ENCODE results near the gene NBPF1. TPM values are rescaled to one million over a fixed set of nuclear protein-coding genes. Genes with fewer than 3 reads are reported as not detected.
"Not testable (repeated sequence)": the region's sequence is repeated elsewhere in the genome, so short reads cannot be mapped to it uniquely, and the experiment has no call there.

NBPF1 gene
- total RNA-seq (7.2 TPM), polyA plus RNA-seq (5.1 TPM)
- long read RNA-seq, donor 1 = 0 reads
- long read RNA-seq, donor 2, partial matches to known transcripts = 0 of 4 reads
- long read RNA-seq, donor 2, other reads (novel, unspliced or antisense) = 0 of 4 reads
- long read RNA-seq, donor 3, partial matches to known transcripts = 9 of 16 reads
- long read RNA-seq, donor 3, other reads (novel, unspliced or antisense) = 0 of 16 reads
- long read RNA-seq, donor 4, partial matches to known transcripts = 0 of 1 reads
- long read RNA-seq, donor 4, other reads (novel, unspliced or antisense) = 0 of 1 reads
- long read RNA-seq, donor 5, partial matches to known transcripts = 0 of 3 reads
- long read RNA-seq, donor 5, other reads (novel, unspliced or antisense) = 0 of 3 reads
- long read RNA-seq, donor 6, partial matches to known transcripts = 0 of 1 reads
- long read RNA-seq, donor 6, other reads (novel, unspliced or antisense) = 0 of 1 reads
- long read RNA-seq, donor 7, partial matches to known transcripts = 0 of 2 reads
- long read RNA-seq, donor 7, other reads (novel, unspliced or antisense) = 0 of 2 reads
- long read RNA-seq, donor 8, partial matches to known transcripts = 0 of 1 reads
- long read RNA-seq, donor 8, other reads (novel, unspliced or antisense) = 0 of 1 reads
- long read RNA-seq, donor 9, partial matches to known transcripts = 0 of 3 reads
- long read RNA-seq, donor 9, other reads (novel, unspliced or antisense) = 0 of 3 reads
- long read RNA-seq, donor 10, partial matches to known transcripts = 0 of 2 reads
- long read RNA-seq, donor 10, other reads (novel, unspliced or antisense) = 0 of 2 reads

- Histone ChIP-seq H3K9me3 (ENCODE audit: control insufficient read depth in 2 of 2, insufficient read depth in 1 of 2, low read length in 1 of 2) (peaks cover 2 to 5% of the 10 kb centered on the region in 2 donors), H3K4me1 (ENCODE audit: control insufficient read depth in 2 of 2, insufficient read depth in 2 of 2, low read length in 2 of 2) (peaks cover 5 to 16% of the 10 kb centered on the region in 2 donors), H3K36me3 (ENCODE audit: control insufficient read depth in 2 of 2, insufficient read depth in 2 of 2, low read length in 1 of 2) (peaks cover 7 to 9% of the 10 kb centered on the region in 2 donors), H3K4me3 (ENCODE audit: low read length in 2 of 2) (peak within 1 kb of the TSS; percentile 50 to 76), H3K27ac (ENCODE audit: low read depth in 1 of 2, low read length in 1 of 2) (peak within 1 kb of the TSS; percentile 5 to 77), H3K27me3 (ENCODE audit: control insufficient read depth in 2 of 2, insufficient read depth in 1 of 2, low read length in 1 of 2) (peaks cover 22 to 42% of the 10 kb centered on the region in 2 donors)
- DNase-seq (ENCODE audit: low read depth in 6 of 9, low spot score in 9 of 9) = peak; percentile 91 to 100 (median 97)
- under 1% methylated on average over 82 of the region's 82 CpGs for WGBS
Measured at GRCh38 chr1:16613185-16614147, at the start of gene NBPF1. NBPF1 (minus strand) TSS chr1:16613564.

DNA sequence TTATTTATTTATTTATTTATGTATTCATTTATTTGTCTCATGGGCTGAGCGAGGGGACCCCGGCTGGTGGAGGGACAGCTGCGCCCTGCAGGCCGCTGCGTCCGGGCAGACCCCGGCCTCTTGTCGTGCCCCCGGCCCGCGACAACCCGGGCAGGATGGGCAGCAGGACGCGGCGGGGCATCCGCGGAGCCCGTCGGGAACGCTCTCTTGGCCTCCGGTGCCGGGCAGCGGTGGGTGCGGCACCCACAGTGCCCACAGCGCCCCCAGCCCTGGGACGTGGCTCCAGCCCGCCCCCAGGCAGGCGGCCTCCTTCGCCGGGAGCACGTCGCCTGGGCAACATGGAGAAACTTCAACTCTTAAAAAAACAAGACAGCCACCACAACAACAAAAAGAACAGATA lies 44.9 kb upstream of the NBPF1 start:
- 94% methylated on average over 16 of the region's 32 CpGs for WGBS
- H3K9me3 ChIP-seq (ENCODE audit: control insufficient read depth in 2 of 2, insufficient read depth in 1 of 2, low read length in 1 of 2); H3K27ac ChIP-seq (ENCODE audit: low read depth in 1 of 2, low read length in 1 of 2); H3K27me3 ChIP-seq (ENCODE audit: control insufficient read depth in 2 of 2, insufficient read depth in 1 of 2, low read length in 1 of 2); DNase-seq (ENCODE audit: low read depth in 6 of 9, low spot score in 9 of 9); H3K4me1 ChIP-seq (ENCODE audit: control insufficient read depth in 2 of 2, insufficient read depth in 2 of 2, low read length in 2 of 2); H3K36me3 ChIP-seq (ENCODE audit: control insufficient read depth in 2 of 2, insufficient read depth in 2 of 2, low read length in 1 of 2); H3K4me3 ChIP-seq (ENCODE audit: low read length in 2 of 2): not testable (repeated sequence)

- H3K27me3 ChIP-seq (ENCODE audit: control insufficient read depth in 2 of 2, insufficient read depth in 1 of 2, low read length in 1 of 2); H3K4me1 ChIP-seq (ENCODE audit: control insufficient read depth in 2 of 2, insufficient read depth in 2 of 2, low read length in 2 of 2); DNase-seq (ENCODE audit: low read depth in 6 of 9, low spot score in 9 of 9); H3K9me3 ChIP-seq (ENCODE audit: control insufficient read depth in 2 of 2, insufficient read depth in 1 of 2, low read length in 1 of 2); H3K36me3 ChIP-seq (ENCODE audit: control insufficient read depth in 2 of 2, insufficient read depth in 2 of 2, low read length in 1 of 2); H3K4me3 ChIP-seq (ENCODE audit: low read length in 2 of 2); H3K27ac ChIP-seq (ENCODE audit: low read depth in 1 of 2, low read length in 1 of 2): not testable (repeated sequence)
- no CpG with 5 or more reads among the region's 14 CpGs for WGBS
Measured at GRCh38 chr1:16656981-16657683, 43.8 kb upstream of the NBPF1 start.

DNA sequence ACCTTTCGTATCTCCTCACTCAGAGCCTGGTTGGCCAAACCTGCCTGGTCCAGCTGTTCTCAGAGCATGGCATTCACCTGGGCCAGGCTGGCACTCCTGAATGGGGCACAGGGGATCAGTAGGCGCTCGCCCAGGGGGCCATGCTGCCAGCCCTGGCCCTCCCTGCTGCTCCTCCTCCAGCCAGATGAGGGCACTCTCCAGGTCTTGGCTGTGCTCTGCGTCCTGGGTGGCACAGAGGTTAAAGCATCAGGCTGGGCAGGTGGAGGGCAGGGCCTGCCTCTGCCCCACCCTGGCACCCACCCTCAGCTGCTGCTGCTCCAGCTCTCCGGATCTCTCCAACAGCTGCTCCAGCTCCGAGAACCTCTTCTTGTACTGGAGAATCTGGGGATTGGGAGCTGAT lies 43.2 kb upstream of the NBPF1 start:
- not testable (repeated sequence) for H3K36me3 ChIP-seq (ENCODE audit: control insufficient read depth in 2 of 2, insufficient read depth in 2 of 2, low read length in 1 of 2); H3K27ac ChIP-seq (ENCODE audit: low read depth in 1 of 2, low read length in 1 of 2); DNase-seq (ENCODE audit: low read depth in 6 of 9, low spot score in 9 of 9); H3K4me3 ChIP-seq (ENCODE audit: low read length in 2 of 2); H3K27me3 ChIP-seq (ENCODE audit: control insufficient read depth in 2 of 2, insufficient read depth in 1 of 2, low read length in 1 of 2); H3K9me3 ChIP-seq (ENCODE audit: control insufficient read depth in 2 of 2, insufficient read depth in 1 of 2, low read length in 1 of 2); H3K4me1 ChIP-seq (ENCODE audit: control insufficient read depth in 2 of 2, insufficient read depth in 2 of 2, low read length in 2 of 2)
- WGBS = 68% methylated on average over 1 of the region's 6 CpGs

DNA sequence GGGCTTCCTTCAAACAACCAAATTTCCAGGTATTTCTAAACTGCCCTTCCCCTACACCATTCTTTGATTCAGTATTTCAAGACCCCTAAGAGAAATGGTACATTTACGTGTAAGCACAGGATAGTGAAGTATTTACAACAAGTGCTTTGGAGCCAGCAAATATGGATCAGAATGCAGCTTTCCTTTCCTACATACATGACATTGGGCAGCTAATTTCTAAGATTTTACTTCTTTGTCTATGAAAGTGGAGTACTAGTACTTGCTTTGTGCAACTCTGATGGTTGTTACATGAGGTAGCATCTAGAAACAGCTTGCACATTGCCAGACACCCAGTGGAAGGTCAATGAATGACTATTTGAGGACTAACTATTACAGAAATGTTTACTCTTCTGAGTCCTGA lies 38.2 kb upstream of the NBPF1 start:
- H3K27me3 ChIP-seq (ENCODE audit: control insufficient read depth in 2 of 2, insufficient read depth in 1 of 2, low read length in 1 of 2) = peaks cover 2 to 11% of the 10 kb centered on the region in 2 donors
- not testable (repeated sequence) for H3K4me3 ChIP-seq (ENCODE audit: low read length in 2 of 2); DNase-seq (ENCODE audit: low read depth in 6 of 9, low spot score in 9 of 9); H3K9me3 ChIP-seq (ENCODE audit: control insufficient read depth in 2 of 2, insufficient read depth in 1 of 2, low read length in 1 of 2); H3K4me1 ChIP-seq (ENCODE audit: control insufficient read depth in 2 of 2, insufficient read depth in 2 of 2, low read length in 2 of 2); H3K36me3 ChIP-seq (ENCODE audit: control insufficient read depth in 2 of 2, insufficient read depth in 2 of 2, low read length in 1 of 2); H3K27ac ChIP-seq (ENCODE audit: low read depth in 1 of 2, low read length in 1 of 2)
- 98% methylated on average over 1 of the region's 1 CpG for WGBS

DNA sequence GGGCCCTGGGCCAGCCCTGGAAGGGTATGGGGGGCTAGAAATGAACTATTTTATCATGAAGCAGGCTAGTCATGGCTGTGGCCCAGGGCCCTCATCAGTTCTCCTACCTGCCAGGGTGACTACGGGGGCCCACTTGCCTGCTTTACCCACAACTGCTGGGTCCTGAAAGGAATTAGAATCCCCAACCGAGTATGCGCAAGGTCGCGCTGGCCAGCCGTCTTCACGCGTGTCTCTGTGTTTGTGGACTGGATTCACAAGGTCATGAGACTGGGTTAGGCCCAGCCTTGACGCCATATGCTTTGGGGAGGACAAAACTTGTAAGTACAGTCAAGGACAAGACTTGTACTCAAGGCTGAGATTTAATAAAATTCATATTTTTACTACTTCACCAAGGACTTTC lies 36.6 kb upstream of the NBPF1 start:
- 83% methylated on average over 9 of the region's 9 CpGs for WGBS
- H3K9me3 ChIP-seq (ENCODE audit: control insufficient read depth in 2 of 2, insufficient read depth in 1 of 2, low read length in 1 of 2); H3K4me3 ChIP-seq (ENCODE audit: low read length in 2 of 2); H3K36me3 ChIP-seq (ENCODE audit: control insufficient read depth in 2 of 2, insufficient read depth in 2 of 2, low read length in 1 of 2); H3K4me1 ChIP-seq (ENCODE audit: control insufficient read depth in 2 of 2, insufficient read depth in 2 of 2, low read length in 2 of 2); H3K27ac ChIP-seq (ENCODE audit: low read depth in 1 of 2, low read length in 1 of 2); DNase-seq (ENCODE audit: low read depth in 6 of 9, low spot score in 9 of 9): not testable (repeated sequence)
- H3K27me3 ChIP-seq (ENCODE audit: control insufficient read depth in 2 of 2, insufficient read depth in 1 of 2, low read length in 1 of 2) = peaks cover 2 to 21% of the 10 kb centered on the region in 2 donors

- H3K4me1 ChIP-seq (ENCODE audit: control insufficient read depth in 2 of 2, insufficient read depth in 2 of 2, low read length in 2 of 2); H3K36me3 ChIP-seq (ENCODE audit: control insufficient read depth in 2 of 2, insufficient read depth in 2 of 2, low read length in 1 of 2); DNase-seq (ENCODE audit: low read depth in 6 of 9, low spot score in 9 of 9); H3K9me3 ChIP-seq (ENCODE audit: control insufficient read depth in 2 of 2, insufficient read depth in 1 of 2, low read length in 1 of 2); H3K27ac ChIP-seq (ENCODE audit: low read depth in 1 of 2, low read length in 1 of 2); H3K4me3 ChIP-seq (ENCODE audit: low read length in 2 of 2): not testable (repeated sequence)
- peaks cover 2 to 21% of the 10 kb centered on the region in 2 donors for H3K27me3 ChIP-seq (ENCODE audit: control insufficient read depth in 2 of 2, insufficient read depth in 1 of 2, low read length in 1 of 2)
- 90% methylated on average over 5 of the region's 6 CpGs for WGBS
Measured at GRCh38 chr1:16649390-16649789, 36.0 kb upstream of the NBPF1 start.

DNA sequence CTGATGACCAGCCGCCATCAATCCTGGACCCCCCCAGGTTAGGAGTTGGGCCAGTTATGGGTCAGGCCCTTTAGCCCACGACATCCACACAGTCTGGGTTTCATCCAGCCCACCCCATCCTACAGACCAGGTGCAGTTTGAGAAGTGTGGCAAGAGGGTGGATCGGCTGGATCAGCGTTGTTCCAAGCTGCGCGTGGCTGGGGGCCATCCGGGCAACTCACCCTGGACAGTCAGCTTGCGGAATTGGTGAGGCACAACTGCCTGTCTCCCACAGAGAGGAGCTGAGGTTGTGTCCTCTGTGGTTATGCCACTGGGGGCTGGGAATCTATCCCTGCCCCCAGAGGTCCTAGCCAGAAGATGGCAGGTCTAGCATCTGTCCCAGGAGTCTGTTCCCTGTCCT lies 35.4 kb upstream of the NBPF1 start:
- Histone ChIP-seq H3K4me1 (ENCODE audit: control insufficient read depth in 2 of 2, insufficient read depth in 2 of 2, low read length in 2 of 2) (peaks cover under 1 to 15% of the 10 kb centered on the region in 2 donors), H3K27me3 (ENCODE audit: control insufficient read depth in 2 of 2, insufficient read depth in 1 of 2, low read length in 1 of 2) (peaks cover 2 to 21% of the 10 kb centered on the region in 2 donors)
- not testable (repeated sequence) for H3K36me3 ChIP-seq (ENCODE audit: control insufficient read depth in 2 of 2, insufficient read depth in 2 of 2, low read length in 1 of 2); H3K9me3 ChIP-seq (ENCODE audit: control insufficient read depth in 2 of 2, insufficient read depth in 1 of 2, low read length in 1 of 2); H3K4me3 ChIP-seq (ENCODE audit: low read length in 2 of 2); DNase-seq (ENCODE audit: low read depth in 6 of 9, low spot score in 9 of 9); H3K27ac ChIP-seq (ENCODE audit: low read depth in 1 of 2, low read length in 1 of 2)
- WGBS = 98% methylated on average over 7 of the region's 8 CpGs

Measured in thymus (tissue), 14 donors.